Caco-2 (cell line): ENCODE data around the gene TPM4. TPM values are rescaled to one million over a fixed set of nuclear protein-coding genes. Genes with fewer than 3 reads are reported as not detected.

ENCODE experiments used
- BruUV-seq: library from RNA; stranded (reverse); fragments of 400-500 nt; replicated peaks from 2 replicates; lab custom pipeline; 2021; lab: Mats Ljungman, UMichigan
- CTCF ChIA-PET: fragments of 300-600 bp; sonication (Branson Sonifier 250); formaldehyde crosslinking; loops from one replicate; lab custom pipeline; 2022; ENCODE audit warnings: antibody characterized with exemption; lab: Charles Lee
- POLR2A ChIA-PET: fragments of 300-600 bp; sonication (Branson Sonifier 250); formaldehyde crosslinking; loops from one replicate; lab custom pipeline; 2022; ENCODE audit warnings: antibody characterized with exemption; lab: Charles Lee
- DNase-seq, 2 experiments: peaks; one replicate each; pipeline versions ENCODE4 v3.0.0 to v3.0.0-alpha.2; 2020 to 2022
- H3K27me3 ChIP-seq: replicated peaks from 2 replicates; pipeline ENCODE4 v1.6.0; 2011; ENCODE audit warnings: low read length; ENCODE audit not compliant: control insufficient read depth, insufficient read depth
- H3K36me3 ChIP-seq: 2 replicates; pipeline ENCODE4 v1.5.1; 2011; ENCODE audit warnings: low read length; ENCODE audit not compliant: control insufficient read depth, insufficient read depth
- H3K4me1 ChIP-seq: fragments of 250-450 bp; sonication (Bioruptor Pico); 2 replicates; pipeline ENCODE4 v1.5.1; 2020; ENCODE audit warnings: mild to moderate bottlenecking
- H3K4me3 ChIP-seq: 2 replicates; pipeline ENCODE4 v1.5.1; 2011; ENCODE audit warnings: low read depth, mild to moderate bottlenecking, control low read depth, low read length
- H3K9me3 ChIP-seq: fragments of 250-450 bp; sonication (Bioruptor Pico); 2 replicates; pipeline ENCODE4 v1.5.1; 2020; ENCODE audit warnings: mild to moderate bottlenecking, moderate library complexity
- H3K27ac Mint-ChIP-seq: one replicate; pipeline ENCODE4 v1.8.0; 2022; ENCODE audit warnings: mixed read lengths; ENCODE audit not compliant: unreplicated experiment
- H3K27me3 Mint-ChIP-seq: one replicate; pipeline ENCODE4 v1.8.0; 2022; ENCODE audit warnings: mixed read lengths; ENCODE audit not compliant: insufficient read depth, unreplicated experiment
- H3K36me3 Mint-ChIP-seq: one replicate; pipeline ENCODE4 v1.8.0; 2022; ENCODE audit warnings: mild to moderate bottlenecking, mixed read lengths; ENCODE audit not compliant: insufficient read depth, unreplicated experiment
- H3K4me1 Mint-ChIP-seq: one replicate; pipeline ENCODE4 v1.8.0; 2022; ENCODE audit warnings: low read depth, mixed read lengths; ENCODE audit not compliant: unreplicated experiment
- H3K4me3 Mint-ChIP-seq: one replicate; pipeline ENCODE4 v1.8.0; 2022; ENCODE audit warnings: mild to moderate bottlenecking, moderate library complexity, mixed read lengths; ENCODE audit not compliant: unreplicated experiment
- H3K9me3 Mint-ChIP-seq: one replicate; pipeline ENCODE4 v1.8.0; 2022; ENCODE audit warnings: mixed read lengths; ENCODE audit not compliant: unreplicated experiment
- CTCF ChIP-seq, 2 experiments: fragments of 200-600 bp in 1 of 2; IDR thresholded peaks; 1 replicate in 1 of 2; 2 replicates in 1 of 2; pipeline versions ENCODE4 v1.5.1 to v1.8.0; 2011 to 2022; ENCODE audit warnings: antibody characterized with exemption in 1 of 2, control low read depth in 1 of 2, inconsistent platforms in 1 of 2, low read depth in 1 of 2, low read length in 1 of 2, mild to moderate bottlenecking in 1 of 2, moderate library complexity in 1 of 2; ENCODE audit not compliant: insufficient read depth in 1 of 2, severe bottlenecking in 1 of 2, unreplicated experiment in 1 of 2
- intact Hi-C: fragments of 100-400 bp; cut with micrococcal nuclease; formaldehyde crosslinking; loops from one replicate; pipeline ENCODE4 v1.10.0; 2022; ENCODE audit not compliant: unreplicated experiment
- total RNA-seq: library from RNA; stranded (reverse); gene quantifications from 2 replicates; pipeline ENCODE4 v1.2.3, GENCODE V29; 2022

TPM4 gene
- total RNA-seq, 1 experiment from 2014 or later = 368 TPM

- no TSS peak for BruUV-seq
- no peaks in the 10 kb centered on the region for H3K27me3 ChIP-seq
- no peak overlapping the region for H3K4me3 ChIP-seq
- ChIA-PET POLR2A (no interaction called here), CTCF (interaction anchor here (0.8 kb wide), 1 partner anchor 11 kb away, joined by 3 read pairs; no protein-coding TSS in a partner anchor)
- no peaks in the 10 kb centered on the region for H3K36me3 ChIP-seq
- no peaks in the 10 kb centered on the region for H3K36me3 Mint-ChIP-seq
- no peak overlapping the region for H3K4me3 Mint-ChIP-seq
- H3K9me3 Mint-ChIP-seq = no peaks in the 10 kb centered on the region
- H3K4me1 Mint-ChIP-seq = no peaks in the 10 kb centered on the region
- intact Hi-C loops = no loop called here
- no peaks in the 10 kb centered on the region for H3K27me3 Mint-ChIP-seq
- no peaks in the 10 kb centered on the region; the same call in 1 of the 2 replicates for H3K4me1 ChIP-seq
- TF ChIP-seq CTCF (IDR thresholded peaks at IDR 0.05; ENCODE audit: insufficient read depth in 1 of 2, low read depth in 1 of 2, low read length in 1 of 2, severe bottlenecking in 1 of 2, unreplicated experiment in 1 of 2) = no peak
- no peak overlapping the region for H3K27ac Mint-ChIP-seq
- H3K9me3 ChIP-seq = no peaks in the 10 kb centered on the region
- DNase-seq = no peak
Measured at GRCh38 chr19:16036397-16036925, 39.8 kb upstream of the TPM4 start.

- intact Hi-C loops = no loop called here
- ChIA-PET CTCF (no interaction called here), POLR2A (no interaction called here)
- no peaks in the 10 kb centered on the region for H3K9me3 ChIP-seq
- no peaks in the 10 kb centered on the region for H3K4me1 Mint-ChIP-seq
- no peaks in the 10 kb centered on the region for H3K27me3 Mint-ChIP-seq
- no peaks in the 10 kb centered on the region for H3K36me3 ChIP-seq
- no peak overlapping the region for H3K27ac Mint-ChIP-seq
- no peak for DNase-seq
- no peaks in the 10 kb centered on the region for H3K27me3 ChIP-seq
- no peaks in the 10 kb centered on the region for H3K9me3 Mint-ChIP-seq
- H3K4me3 Mint-ChIP-seq = no peak overlapping the region
- no peak for TF ChIP-seq CTCF (IDR thresholded peaks at IDR 0.05; ENCODE audit: insufficient read depth in 1 of 2, low read depth in 1 of 2, low read length in 1 of 2, severe bottlenecking in 1 of 2, unreplicated experiment in 1 of 2)
- no peak overlapping the region for H3K4me3 ChIP-seq
- no peaks in the 10 kb centered on the region for H3K36me3 Mint-ChIP-seq
- no TSS peak for BruUV-seq
- H3K4me1 ChIP-seq = no peaks in the 10 kb centered on the region; the same call in 1 of the 2 replicates
Measured at GRCh38 chr19:16036941-16037340, 39.4 kb upstream of the TPM4 start.

- no peaks in the 10 kb centered on the region for H3K4me1 Mint-ChIP-seq
- Histone ChIP-seq H3K4me3 (no peak overlapping the region), H3K36me3 (no peaks in the 10 kb centered on the region), H3K27me3 (no peaks in the 10 kb centered on the region), H3K4me1 (no peaks in the 10 kb centered on the region; the same call in 1 of the 2 replicates), H3K9me3 (no peaks in the 10 kb centered on the region)
- POLR2A ChIA-PET = no interaction called here
- no peaks in the 10 kb centered on the region for H3K27me3 Mint-ChIP-seq
- no peak overlapping the region for H3K4me3 Mint-ChIP-seq
- no peaks in the 10 kb centered on the region for H3K36me3 Mint-ChIP-seq
- CTCF ChIA-PET = no interaction called here
- intact Hi-C loops = no loop called here
- H3K27ac Mint-ChIP-seq = no peak overlapping the region
- DNase-seq = no peak
- BruUV-seq = no TSS peak
- H3K9me3 Mint-ChIP-seq = no peaks in the 10 kb centered on the region
- TF ChIP-seq CTCF (IDR thresholded peaks at IDR 0.05; ENCODE audit: insufficient read depth in 1 of 2, low read depth in 1 of 2, low read length in 1 of 2, severe bottlenecking in 1 of 2, unreplicated experiment in 1 of 2) = no peak
Measured at GRCh38 chr19:16037424-16038195, 38.7 kb upstream of the TPM4 start.
